Measurements from ENCODE around the gene HPS1.

DNA sequence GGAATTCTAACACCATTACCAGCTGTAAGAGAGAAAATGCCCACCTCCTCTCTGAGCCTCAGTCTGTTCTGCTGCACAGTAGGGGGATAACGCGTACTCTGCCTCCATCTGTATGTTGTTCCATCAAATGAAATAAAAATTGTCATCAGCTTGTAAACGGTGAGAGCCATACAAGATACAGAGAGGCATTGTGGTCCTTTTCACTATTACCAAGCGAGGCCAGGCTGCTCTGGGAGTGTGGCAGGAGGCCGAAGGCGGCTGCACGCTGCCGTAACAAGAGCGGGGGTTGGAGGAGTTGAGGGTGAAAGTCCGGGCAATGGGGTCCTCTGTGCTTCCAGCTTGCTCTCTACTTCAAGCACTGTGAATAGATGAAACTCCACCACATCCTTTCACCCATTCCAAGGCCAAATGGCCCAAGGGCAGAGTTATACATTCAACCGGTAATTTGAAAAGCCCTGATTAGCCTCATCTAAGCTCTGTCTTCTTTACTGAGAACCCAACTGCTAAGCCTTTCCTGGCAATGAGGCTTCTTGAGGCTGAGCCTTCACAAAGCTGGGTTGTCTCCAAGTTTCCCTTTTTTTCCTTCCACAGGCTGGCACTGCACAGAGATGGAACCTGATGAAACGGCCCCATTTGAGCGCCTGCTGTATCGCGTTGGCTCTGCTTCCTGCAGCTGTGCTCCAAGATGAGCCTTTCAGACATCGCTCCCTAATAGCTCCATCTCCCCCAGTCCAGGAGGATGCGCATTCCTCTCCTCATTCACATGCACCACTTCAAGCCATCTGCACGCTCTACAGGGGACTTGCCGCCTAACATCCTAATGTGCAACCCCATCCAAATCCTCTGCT, 78.9 kb downstream of the HPS1 start:
- TF ChIP-seq EP300 (IDR thresholded peaks at IDR 0.05; ENCODE audit: borderline replicate concordance) (no peak), FOXM1 (IDR thresholded peaks at IDR 0.05; ENCODE audit: borderline replicate concordance, low read depth) (no peak)
- TF ChIP-seq, protein P1, sequence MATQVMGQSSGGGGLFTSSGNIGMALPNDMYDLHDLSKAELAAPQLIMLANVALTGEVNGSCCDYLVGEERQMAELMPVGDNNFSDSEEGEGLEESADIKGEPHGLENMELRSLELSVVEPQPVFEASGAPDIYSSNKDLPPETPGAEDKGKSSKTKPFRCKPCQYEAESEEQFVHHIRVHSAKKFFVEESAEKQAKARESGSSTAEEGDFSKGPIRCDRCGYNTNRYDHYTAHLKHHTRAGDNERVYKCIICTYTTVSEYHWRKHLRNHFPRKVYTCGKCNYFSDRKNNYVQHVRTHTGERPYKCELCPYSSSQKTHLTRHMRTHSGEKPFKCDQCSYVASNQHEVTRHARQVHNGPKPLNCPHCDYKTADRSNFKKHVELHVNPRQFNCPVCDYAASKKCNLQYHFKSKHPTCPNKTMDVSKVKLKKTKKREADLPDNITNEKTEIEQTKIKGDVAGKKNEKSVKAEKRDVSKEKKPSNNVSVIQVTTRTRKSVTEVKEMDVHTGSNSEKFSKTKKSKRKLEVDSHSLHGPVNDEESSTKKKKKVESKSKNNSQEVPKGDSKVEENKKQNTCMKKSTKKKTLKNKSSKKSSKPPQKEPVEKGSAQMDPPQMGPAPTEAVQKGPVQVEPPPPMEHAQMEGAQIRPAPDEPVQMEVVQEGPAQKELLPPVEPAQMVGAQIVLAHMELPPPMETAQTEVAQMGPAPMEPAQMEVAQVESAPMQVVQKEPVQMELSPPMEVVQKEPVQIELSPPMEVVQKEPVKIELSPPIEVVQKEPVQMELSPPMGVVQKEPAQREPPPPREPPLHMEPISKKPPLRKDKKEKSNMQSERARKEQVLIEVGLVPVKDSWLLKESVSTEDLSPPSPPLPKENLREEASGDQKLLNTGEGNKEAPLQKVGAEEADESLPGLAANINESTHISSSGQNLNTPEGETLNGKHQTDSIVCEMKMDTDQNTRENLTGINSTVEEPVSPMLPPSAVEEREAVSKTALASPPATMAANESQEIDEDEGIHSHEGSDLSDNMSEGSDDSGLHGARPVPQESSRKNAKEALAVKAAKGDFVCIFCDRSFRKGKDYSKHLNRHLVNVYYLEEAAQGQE (IDR thresholded peaks at IDR 0.05; ENCODE audit: low read depth): no peak
